Fibroblast of the aortic adventitia (primary cell): ENCODE data around the gene MYOF. TPM values are rescaled to one million over a fixed set of nuclear protein-coding genes. Genes with fewer than 3 reads are reported as not detected.

ENCODE experiments used
- DNase-seq: peaks from one replicate; pipeline ENCODE4 v3.0.0-alpha.2; 2010; ENCODE audit warnings: low read depth
- H3K4me3 ChIP-seq: 2 replicates; pipeline ENCODE4 v1.5.1; 2011; ENCODE audit warnings: low read depth, mild to moderate bottlenecking, control low read depth, low read length, moderate library complexity
- CTCF ChIP-seq: IDR thresholded peaks from 2 replicates; pipeline ENCODE4 v1.5.1; 2011; ENCODE audit warnings: mild to moderate bottlenecking, low read length, control low read depth, inconsistent platforms; ENCODE audit not compliant: insufficient read depth
- total RNA-seq: library from RNA; depleted of rRNA; stranded (reverse); fragments of >200 nt; gene quantifications from 2 replicates; pipeline ENCODE4 v1.2.3, GENCODE V29; 2012; ENCODE audit warnings: low replicate concordance

The MYOF gene
- total RNA-seq, 1 donor, result 381 TPM

- TF ChIP-seq CTCF, result no peak
- no peak overlapping the region for H3K4me3 ChIP-seq
- DNase-seq, result no peak
Measured at GRCh38 chr10:93406364-93407145, 75.6 kb downstream of the MYOF start.

- H3K4me3 ChIP-seq, result no peak overlapping the region
- no peak for TF ChIP-seq CTCF
- no peak for DNase-seq
Measured at GRCh38 chr10:93404048-93404354, 78.1 kb downstream of the MYOF start.

GRCh38 chr10:93403152-93404047 is 78.7 kb downstream of the MYOF start:
- TF ChIP-seq CTCF, result no peak
- no peak for DNase-seq
- H3K4me3 ChIP-seq, result no peak overlapping the region

- no peak for TF ChIP-seq CTCF
- DNase-seq, result no peak
- no peak overlapping the region for H3K4me3 ChIP-seq
Measured at GRCh38 chr10:93402192-93402591, 79.9 kb downstream of the MYOF start.

- no peak for TF ChIP-seq CTCF
- H3K4me3 ChIP-seq, result no peak overlapping the region
- no peak for DNase-seq
Measured at GRCh38 chr10:93398528-93398927, 83.6 kb downstream of the MYOF start.

GRCh38 chr10:93397020-93397419 is 85.1 kb downstream of the MYOF start:
- peak; percentile 43 for DNase-seq
- no peak overlapping the region for H3K4me3 ChIP-seq
- TF ChIP-seq CTCF, result no peak
